ENCODE measurements around the gene AGT.

AGT gene

GRCh38 chr1:230735447-230735846 is 21.5 kb upstream of the AGT start:
- Histone ChIP-seq H3K9me2 (replicated peaks; ENCODE audit: insufficient read depth, low read length) (no peaks in the 10 kb centered on the region), H2AFZ (ENCODE audit: low read depth, low read length, severe bottlenecking) (no peak overlapping the region), H3K36me3 (ENCODE audit: low read length) (no peaks in the 10 kb centered on the region), H3K4me3 (ENCODE audit: insufficient read depth, low read length, poor library complexity, severe bottlenecking) (no peak overlapping the region), H3K79me2 (ENCODE audit: insufficient read depth, low read length) (no peaks in the 10 kb centered on the region), H3K4me2 (ENCODE audit: low read depth, low read length, poor library complexity, severe bottlenecking) (no peak overlapping the region), H4K20me1 (ENCODE audit: low read depth, low read length) (no peaks in the 10 kb centered on the region), H3F3A (ENCODE audit: insufficient read depth) (no peaks in the 10 kb centered on the region), H3K9me3 (ENCODE audit: insufficient read depth, low read length) (no peaks in the 10 kb centered on the region), H3K9ac (ENCODE audit: low read length) (no peak overlapping the region), H3K27ac (ENCODE audit: low read depth, low read length) (no peak overlapping the region), H3K27me3 (ENCODE audit: low read length) (no peaks in the 10 kb centered on the region)
- TF ChIP-seq CTCF (IDR thresholded peaks at IDR 0.05; ENCODE audit: insufficient read depth, low read length, poor library complexity, severe bottlenecking) (no peak), EZH2phosphoT487 (conservative IDR thresholded peaks at IDR 0.05; ENCODE audit: low read length) (no peak)

- Histone ChIP-seq H3K4me2 (ENCODE audit: low read depth, low read length, poor library complexity, severe bottlenecking) (no peak overlapping the region), H2AFZ (ENCODE audit: low read depth, low read length, severe bottlenecking) (no peak overlapping the region), H4K20me1 (ENCODE audit: low read depth, low read length) (no peaks in the 10 kb centered on the region), H3K9ac (ENCODE audit: low read length) (no peak overlapping the region), H3K9me2 (replicated peaks; ENCODE audit: insufficient read depth, low read length) (no peaks in the 10 kb centered on the region), H3K79me2 (ENCODE audit: insufficient read depth, low read length) (no peaks in the 10 kb centered on the region), H3K9me3 (ENCODE audit: insufficient read depth, low read length) (no peaks in the 10 kb centered on the region), H3F3A (ENCODE audit: insufficient read depth) (no peaks in the 10 kb centered on the region), H3K27ac (ENCODE audit: low read depth, low read length) (no peak overlapping the region), H3K4me3 (ENCODE audit: insufficient read depth, low read length, poor library complexity, severe bottlenecking) (no peak overlapping the region), H3K36me3 (ENCODE audit: low read length) (no peaks in the 10 kb centered on the region), H3K27me3 (ENCODE audit: low read length) (no peaks in the 10 kb centered on the region)
- TF ChIP-seq EZH2phosphoT487 (conservative IDR thresholded peaks at IDR 0.05; ENCODE audit: low read length) (no peak), CTCF (IDR thresholded peaks at IDR 0.05; ENCODE audit: insufficient read depth, low read length, poor library complexity, severe bottlenecking) (no peak)
Observed at GRCh38 chr1:230730977-230731376, 17.1 kb upstream of the AGT start.

GRCh38 chr1:230728710-230729392 is 14.9 kb upstream of the AGT start:
- Histone ChIP-seq H4K20me1 (ENCODE audit: low read depth, low read length) (no peaks in the 10 kb centered on the region), H2AFZ (ENCODE audit: low read depth, low read length, severe bottlenecking) (no peak overlapping the region), H3K9me2 (replicated peaks; ENCODE audit: insufficient read depth, low read length) (no peaks in the 10 kb centered on the region), H3K79me2 (ENCODE audit: insufficient read depth, low read length) (no peaks in the 10 kb centered on the region), H3F3A (ENCODE audit: insufficient read depth) (no peaks in the 10 kb centered on the region), H3K9ac (ENCODE audit: low read length) (no peak overlapping the region), H3K36me3 (ENCODE audit: low read length) (no peaks in the 10 kb centered on the region), H3K27ac (ENCODE audit: low read depth, low read length) (no peak overlapping the region), H3K4me2 (ENCODE audit: low read depth, low read length, poor library complexity, severe bottlenecking) (no peak overlapping the region), H3K27me3 (ENCODE audit: low read length) (no peaks in the 10 kb centered on the region), H3K4me3 (ENCODE audit: insufficient read depth, low read length, poor library complexity, severe bottlenecking) (no peak overlapping the region), H3K9me3 (ENCODE audit: insufficient read depth, low read length) (no peaks in the 10 kb centered on the region)
- no peak for TF ChIP-seq CTCF (IDR thresholded peaks at IDR 0.05; ENCODE audit: insufficient read depth, low read length, poor library complexity, severe bottlenecking)
- TF ChIP-seq EZH2phosphoT487 (conservative IDR thresholded peaks at IDR 0.05; ENCODE audit: low read length): no peak

All from SU-DHL-6 (cell line).